SK-N-SH treated with all-trans-retinoic acid at 6 μM for 48 hours (cell line): ENCODE measurements around the gene SUSD4.

Source experiments
- CSRNP3 ChIP-seq: fragments of 250-450 bp; sonication (Bioruptor Pico); IDR thresholded peaks from 2 replicates; pipeline ENCODE4 v1.5.1; 2021; ENCODE audit warnings: mild to moderate bottlenecking, moderate library complexity
- PATZ1 ChIP-seq: fragments of 250-450 bp; sonication (Bioruptor Pico); IDR thresholded peaks from 2 replicates; pipeline ENCODE4 v1.8.0; 2020; ENCODE audit warnings: mild to moderate bottlenecking, moderate library complexity, borderline replicate concordance
- POU6F1 ChIP-seq: fragments of 250-450 bp; sonication (Bioruptor Pico); IDR thresholded peaks from 2 replicates; pipeline ENCODE4 v1.8.0; 2021; ENCODE audit warnings: low read depth, mild to moderate bottlenecking, moderate library complexity, borderline replicate concordance
- ZC3H10 ChIP-seq: fragments of 250-450 bp; sonication (Bioruptor Pico); IDR thresholded peaks from 2 replicates; pipeline ENCODE4 v1.5.1; 2021; ENCODE audit warnings: mild to moderate bottlenecking, moderate library complexity
- ZFP30 ChIP-seq: fragments of 450-650 bp; formaldehyde crosslinking; IDR thresholded peaks from 2 replicates; pipeline ENCODE4 v1.5.0; 2022; ENCODE audit warnings: mild to moderate bottlenecking, moderate library complexity
- ZNF8 ChIP-seq: fragments of 450-650 bp; formaldehyde crosslinking; IDR thresholded peaks from 2 replicates; pipeline ENCODE4 v1.5.0; 2020; ENCODE audit warnings: mild to moderate bottlenecking, moderate library complexity

GRCh38 chr1:223221686-223222085 is 142.3 kb downstream of the SUSD4 start:
- no peak for TF ChIP-seq PATZ1
- no peak for TF ChIP-seq ZC3H10 (CRISPR knock-in tag)
- TF ChIP-seq CSRNP3: no peak
- TF ChIP-seq ZNF8: no peak
- no peak for TF ChIP-seq ZFP30 (CRISPR knock-in tag)
- no peak for TF ChIP-seq POU6F1 (CRISPR knock-in tag)
